GM21786 (cell line): Measurements from ENCODE around the gene GNAI2.
A peak's percentile ranks its signal among the peaks of the same experiment; 100 is the strongest.
"Not testable (repeated sequence)": the region's sequence is repeated elsewhere in the genome, so short reads cannot be mapped to it uniquely, and the experiment has no call there.

Experiments
- ATAC-seq: cut with Tn5 transposase; IDR thresholded peaks from one replicate; pipeline ENCODE4 v1.9.1; 2021; ENCODE audit not compliant: unreplicated experiment

The GNAI2 gene

GRCh38 chr3:50262778-50263177, 26.8 kb downstream of the GNAI2 start:
- no peak for ATAC-seq

DNA sequence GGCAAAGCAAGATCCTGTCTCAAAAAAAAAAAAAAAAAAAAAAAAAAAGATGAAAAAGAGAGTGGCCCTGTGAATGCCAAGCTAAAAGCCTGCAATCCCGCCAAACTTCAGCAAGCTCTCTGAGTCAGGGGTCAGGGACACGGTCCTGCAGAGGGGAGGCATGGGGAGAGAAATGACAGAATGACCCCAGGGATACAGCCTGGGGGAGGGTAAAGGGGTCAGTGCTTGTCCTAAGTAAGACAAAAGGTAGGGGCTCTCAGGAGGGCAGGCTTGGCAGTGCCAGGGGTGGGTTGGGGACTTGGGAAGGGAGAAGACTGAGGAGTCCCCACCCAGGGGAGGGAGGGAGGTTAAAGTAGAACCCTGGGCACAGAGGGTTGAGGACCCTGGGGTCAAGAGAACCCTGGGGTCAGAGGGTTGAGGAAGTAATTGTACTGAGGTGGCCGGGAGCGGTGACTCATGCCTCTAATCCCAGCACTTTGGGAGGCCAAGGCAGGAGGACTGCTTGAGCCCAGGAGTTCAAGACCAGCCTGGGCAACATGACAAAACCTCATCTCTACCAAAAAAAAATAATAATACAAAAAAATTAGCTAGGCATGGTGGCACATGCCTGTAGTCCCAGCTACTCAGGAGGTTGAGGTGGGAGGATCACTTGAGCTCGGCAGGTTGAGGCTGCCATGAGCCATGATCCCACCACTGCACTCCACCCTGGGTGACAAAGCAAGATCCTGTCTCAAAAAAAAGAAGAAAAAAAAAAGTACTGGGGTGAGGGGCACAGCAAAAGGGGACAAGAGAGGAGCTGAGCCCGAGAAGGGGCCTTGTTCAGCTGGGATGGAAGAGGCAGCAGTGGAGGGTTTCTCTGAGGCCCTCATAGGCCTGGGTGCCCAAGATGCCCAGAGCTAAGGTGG, 27.7 kb downstream of the GNAI2 start:
- ATAC-seq: no peak

DNA sequence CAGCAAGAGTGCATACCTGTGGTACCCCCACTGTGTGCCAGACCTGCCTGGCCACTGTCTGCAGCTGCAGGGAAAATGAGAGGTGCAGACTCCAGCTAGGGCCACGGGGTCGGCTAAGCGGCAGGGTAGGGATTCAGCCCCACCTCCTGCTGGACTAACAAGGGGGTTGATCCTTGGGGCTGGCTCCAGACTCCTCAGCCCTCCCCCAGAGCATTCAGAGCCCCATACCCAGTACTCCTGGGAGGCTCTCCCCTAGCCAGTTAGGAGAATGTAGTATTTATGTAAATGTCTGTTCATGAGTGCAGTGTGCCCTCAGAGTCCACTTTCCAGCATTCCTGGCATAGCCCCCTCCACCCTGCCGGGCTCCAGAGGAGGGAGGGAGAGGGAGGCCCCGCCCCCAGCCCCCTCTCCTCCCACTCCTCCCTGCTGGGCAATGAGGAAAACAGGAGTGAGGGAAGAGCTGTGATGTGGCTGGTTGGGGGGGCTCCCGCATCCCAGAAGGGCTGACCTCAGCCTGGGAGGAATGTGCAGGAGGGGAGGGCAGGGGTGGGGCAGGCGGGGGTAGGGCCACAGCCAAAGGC, 28.5 kb downstream of the GNAI2 start:
- no peak for ATAC-seq

DNA sequence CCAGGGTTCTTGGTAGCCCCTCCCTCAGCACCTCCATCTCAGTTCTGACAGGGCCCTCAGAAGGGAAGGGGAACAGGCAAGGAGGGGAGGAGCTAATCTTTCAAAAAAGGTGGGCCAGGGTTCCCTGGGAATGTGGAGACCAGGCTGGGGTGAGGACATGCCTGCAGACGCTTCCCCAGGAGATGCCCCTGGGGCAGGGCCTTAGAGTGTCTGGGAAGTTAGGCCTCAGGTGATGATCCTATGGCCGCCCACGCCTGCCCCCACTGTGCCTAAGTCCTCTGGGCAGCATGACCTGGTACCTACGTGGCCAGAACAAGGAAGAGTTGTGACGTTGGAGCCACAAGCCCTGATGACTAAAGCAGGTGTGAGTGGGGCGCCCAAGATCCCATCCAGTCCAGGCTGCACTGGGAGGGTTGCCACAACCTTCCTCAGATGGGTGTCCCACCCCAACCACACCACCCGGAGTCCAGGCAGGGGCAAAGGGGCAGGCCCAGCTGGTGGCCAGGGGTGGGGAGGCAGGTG, 29.0 kb downstream of the GNAI2 start:
- ATAC-seq: no peak

- ATAC-seq: no peak
Observed at GRCh38 chr3:50265571-50265970, 29.6 kb downstream of the GNAI2 start.

DNA sequence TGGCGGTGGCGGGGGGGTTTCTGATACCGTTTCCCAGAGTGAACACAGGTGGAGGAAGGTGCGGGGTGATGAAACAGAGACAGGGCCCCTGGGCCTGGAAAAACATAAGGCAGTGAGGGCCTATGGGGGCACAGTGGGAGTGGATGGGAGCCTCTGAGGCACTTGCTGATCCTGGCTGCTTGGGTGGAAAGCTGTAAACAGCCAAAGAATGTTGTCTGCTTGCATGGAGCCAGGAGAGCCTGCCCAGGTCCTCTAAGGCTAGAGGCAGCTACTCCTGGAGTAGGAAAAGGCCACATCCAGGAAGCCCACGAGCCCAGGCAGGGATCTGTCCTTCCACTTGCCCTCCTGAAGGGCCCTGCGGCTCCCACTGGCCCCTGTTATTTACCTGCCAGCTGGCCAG, 30.0 kb downstream of the GNAI2 start:
- no peak for ATAC-seq

DNA sequence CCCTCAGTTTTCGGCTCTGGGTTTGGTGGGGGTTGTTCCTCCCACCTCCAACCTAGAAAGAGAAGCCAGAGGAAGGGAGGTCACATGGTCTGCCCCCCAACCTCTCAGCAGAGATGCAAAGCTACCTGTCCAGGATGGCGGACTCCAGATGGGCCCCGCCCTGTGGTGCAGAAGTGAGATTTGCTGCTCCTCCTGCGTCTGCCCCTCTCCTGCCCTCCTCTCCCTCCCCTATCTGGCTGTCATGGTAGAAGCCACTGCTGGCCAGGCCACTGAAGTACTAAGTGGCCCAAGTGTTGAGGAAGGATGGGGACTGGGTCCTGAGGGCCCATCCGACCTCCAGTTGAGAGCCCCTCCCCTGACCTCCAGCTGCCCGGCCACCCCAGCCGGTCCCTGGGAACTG, 30.8 kb downstream of the GNAI2 start:
- no peak for ATAC-seq

- ATAC-seq: no peak
Observed at GRCh38 chr3:50267280-50267913, 31.4 kb downstream of the GNAI2 start.

DNA sequence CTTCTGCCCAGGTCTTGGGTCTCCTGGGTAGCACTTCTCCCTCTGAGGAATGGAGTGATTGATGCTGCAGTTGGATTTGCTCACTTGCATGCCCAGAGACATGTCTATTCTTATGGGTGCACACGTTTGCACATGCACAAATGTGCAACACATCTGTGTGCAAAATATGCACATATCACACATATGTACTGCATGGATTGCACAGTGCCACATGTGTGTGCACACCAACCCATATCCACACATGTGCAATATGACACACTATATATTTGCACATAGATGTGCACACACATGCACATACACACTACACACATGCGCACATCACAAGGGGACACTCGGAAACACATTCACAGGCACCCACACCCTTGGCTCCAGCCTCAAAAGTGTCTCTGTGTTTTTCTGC, 32.3 kb downstream of the GNAI2 start:
- no peak for ATAC-seq

- ATAC-seq: no peak
Observed at GRCh38 chr3:50268703-50269451, 32.9 kb downstream of the GNAI2 start, which contains the start of gene SEMA3B. Gene SEMA3B, plus strand, starts transcription at chr3:50269147. Its CDS starts 94 bp downstream, at chr3:50269241.

- no peak for ATAC-seq
Observed at GRCh38 chr3:50269460-50269859, 33.5 kb downstream of the GNAI2 start.

GRCh38 chr3:50269977-50270413, 34.0 kb downstream of the GNAI2 start:
- ATAC-seq: no peak

- ATAC-seq: no peak
Observed at GRCh38 chr3:50270422-50271224, 34.6 kb downstream of the GNAI2 start.

DNA sequence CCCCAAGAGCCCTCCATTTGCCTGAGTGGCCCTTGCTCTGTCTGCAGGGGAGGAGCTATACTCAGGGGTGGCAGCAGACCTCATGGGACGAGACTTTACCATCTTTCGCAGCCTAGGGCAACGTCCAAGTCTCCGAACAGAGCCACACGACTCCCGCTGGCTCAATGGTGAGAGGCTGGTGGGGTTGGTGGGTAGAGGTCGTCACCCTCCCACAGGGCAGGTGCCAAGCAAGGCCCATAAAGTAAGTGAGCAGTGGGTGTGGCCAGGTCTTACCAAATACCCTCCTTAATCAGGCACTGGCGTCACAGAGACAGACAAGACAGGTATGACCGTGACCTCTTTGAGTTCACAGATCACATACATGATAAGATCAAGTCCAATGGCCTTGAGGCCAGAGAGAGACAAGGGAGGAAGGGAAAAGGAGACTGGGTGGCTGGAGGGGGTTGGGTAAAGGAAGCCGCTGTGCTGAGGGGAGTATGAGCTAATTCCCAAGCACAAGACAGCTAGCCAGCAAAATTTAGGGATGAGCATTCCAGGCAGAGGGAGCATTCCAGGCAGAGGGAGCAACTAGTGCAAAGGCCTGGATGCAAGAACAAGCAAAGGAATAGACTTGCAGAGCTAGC, 35.4 kb downstream of the GNAI2 start:
- ATAC-seq: no peak

GRCh38 chr3:50272538-50272910, 36.5 kb downstream of the GNAI2 start:
- ATAC-seq: not testable (repeated sequence)

DNA sequence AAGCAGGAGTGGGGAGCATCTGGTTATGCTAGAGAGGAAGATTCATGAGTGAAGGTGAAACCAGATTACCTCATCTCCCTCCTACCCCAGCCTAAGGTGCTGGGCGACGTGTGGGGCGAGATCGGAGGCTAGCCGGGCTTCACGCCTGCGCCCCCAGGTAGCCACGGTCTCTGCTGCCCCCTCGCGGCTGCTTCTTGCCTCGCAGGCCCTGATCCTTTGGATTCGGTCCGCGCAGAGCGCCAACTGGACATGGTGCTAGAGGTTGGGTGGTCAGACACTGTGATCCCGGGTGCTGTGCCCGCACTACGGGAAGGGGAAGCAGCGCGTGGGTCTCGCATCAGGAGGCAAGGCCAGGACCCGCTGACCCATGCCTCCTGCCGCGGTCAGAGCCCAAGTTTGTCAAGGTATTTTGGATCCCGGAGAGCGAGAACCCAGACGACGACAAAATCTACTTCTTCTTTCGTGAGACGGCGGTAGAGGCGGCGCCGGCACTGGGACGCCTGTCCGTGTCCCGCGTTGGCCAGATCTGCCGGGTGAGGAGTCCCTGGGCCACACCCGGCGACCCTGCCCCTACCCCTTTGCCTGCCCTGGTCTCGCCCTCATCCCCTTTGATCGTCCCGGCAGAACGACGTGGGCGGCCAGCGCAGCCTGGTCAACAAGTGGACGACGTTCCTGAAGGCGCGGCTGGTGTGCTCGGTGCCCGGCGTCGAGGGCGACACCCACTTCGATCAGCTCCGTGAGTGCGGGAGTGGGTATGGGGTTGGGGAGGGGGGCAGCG, 37.1 kb downstream of the GNAI2 start:
- peak; percentile 93 for ATAC-seq

- no peak for ATAC-seq
Observed at GRCh38 chr3:50273689-50274065, 37.7 kb downstream of the GNAI2 start.

DNA sequence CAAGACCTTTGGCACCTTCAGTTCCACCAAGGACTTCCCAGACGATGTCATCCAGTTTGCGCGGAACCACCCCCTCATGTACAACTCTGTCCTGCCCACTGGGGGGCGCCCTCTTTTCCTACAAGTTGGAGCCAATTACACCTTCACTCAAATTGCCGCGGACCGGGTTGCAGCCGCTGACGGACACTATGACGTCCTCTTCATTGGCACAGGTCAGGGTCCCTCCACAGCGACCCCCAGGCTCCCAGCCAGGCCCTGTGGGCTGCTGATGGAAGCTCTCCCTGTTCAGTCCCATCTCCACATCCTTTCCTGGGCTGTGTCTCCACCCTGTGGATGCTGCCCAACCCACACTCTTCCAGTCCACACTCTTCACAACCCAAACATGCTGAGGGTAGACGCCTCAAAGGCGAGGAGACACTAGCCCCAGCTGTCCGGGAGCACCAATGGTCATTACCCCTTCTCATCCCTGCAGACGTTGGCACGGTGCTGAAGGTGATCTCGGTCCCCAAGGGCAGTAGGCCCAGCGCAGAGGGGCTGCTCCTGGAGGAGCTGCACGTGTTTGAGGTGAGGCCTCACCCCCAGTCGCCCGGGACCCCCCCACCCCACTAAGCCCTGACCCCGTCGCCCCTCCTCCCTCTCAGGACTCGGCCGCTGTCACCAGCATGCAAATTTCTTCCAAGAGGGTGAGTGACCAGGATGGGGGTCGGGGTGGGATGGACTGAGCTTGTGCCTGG, 38.5 kb downstream of the GNAI2 start:
- no peak for ATAC-seq
